GM18519 (cell line): ENCODE results near the gene BRD1.

Experiments
- ATAC-seq: cut with Tn5 transposase; IDR thresholded peaks from one replicate; pipeline ENCODE4 v1.9.1; 2021; ENCODE audit warnings: mild to moderate bottlenecking, moderate library complexity; ENCODE audit not compliant: unreplicated experiment, low FRiP score

The BRD1 gene

DNA sequence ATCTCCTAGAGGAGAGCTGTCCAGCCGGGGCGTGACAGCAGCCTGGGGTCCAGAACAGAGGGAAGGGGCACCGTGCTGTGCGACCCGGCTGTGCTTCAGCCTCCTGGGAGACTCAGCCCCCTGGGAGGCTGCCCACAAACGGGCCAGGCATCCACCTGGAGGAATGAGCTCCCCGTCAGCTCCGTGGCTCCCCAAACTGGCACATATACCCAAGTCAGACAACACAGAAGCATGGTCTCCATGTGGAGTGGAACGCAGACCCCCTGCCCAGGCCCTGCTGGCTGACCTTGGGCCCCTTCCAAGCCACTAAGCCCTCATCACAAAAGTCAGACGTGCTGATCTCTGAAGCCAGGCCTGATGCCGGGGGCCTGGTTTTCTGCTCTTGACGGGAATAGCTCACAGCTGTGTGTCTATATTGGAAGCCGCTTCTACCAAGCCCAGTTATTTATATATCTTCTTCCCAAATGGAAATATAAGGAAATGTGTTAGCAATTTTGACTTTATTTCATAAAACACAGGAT, 91.7 kb downstream of the BRD1 start:
- no peak for ATAC-seq

- ATAC-seq = no peak
Observed at GRCh38 chr22:49735411-49735900, 92.2 kb downstream of the BRD1 start.

DNA sequence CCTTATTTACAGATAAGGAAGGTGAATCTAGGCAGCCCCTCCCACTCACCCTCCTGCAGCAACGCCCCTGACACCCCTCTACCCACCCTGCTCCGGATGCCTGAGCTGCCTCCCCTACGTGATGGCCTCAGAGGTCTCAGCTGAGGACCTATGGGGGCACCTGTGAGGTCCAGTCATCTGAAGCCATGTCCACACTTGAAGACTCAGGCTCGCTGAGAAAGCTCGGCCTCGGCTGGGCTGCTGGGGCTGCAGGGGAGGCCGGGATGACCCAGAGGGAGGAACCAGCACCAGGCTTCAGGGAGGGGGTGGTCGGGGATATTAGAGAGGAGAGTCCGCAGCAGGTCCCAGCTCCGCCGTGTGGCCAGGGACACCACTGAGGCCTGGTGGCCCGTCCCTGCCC, 92.8 kb downstream of the BRD1 start:
- no peak for ATAC-seq

GRCh38 chr22:49734390-49734789, 93.3 kb downstream of the BRD1 start:
- no peak for ATAC-seq

DNA sequence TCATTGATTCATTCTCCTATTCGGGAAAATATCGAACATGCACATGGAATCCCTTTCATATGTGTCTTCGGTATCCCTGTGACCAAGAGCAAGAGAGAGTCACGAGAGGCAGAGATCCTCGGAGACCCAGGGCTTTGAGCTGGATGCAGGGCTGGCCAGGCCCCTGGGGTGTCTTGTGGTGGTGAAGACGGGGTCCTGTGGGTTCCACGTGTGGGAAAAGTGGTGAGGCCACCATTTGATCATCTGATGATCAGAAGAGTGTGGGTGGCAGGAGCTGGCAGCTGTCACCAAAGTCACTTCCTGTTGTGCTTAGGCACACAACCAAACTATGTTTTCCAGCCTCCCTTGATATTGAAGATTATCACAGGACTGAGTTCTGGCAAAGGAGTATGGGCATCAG, 94.0 kb downstream of the BRD1 start:
- no peak for ATAC-seq

- ATAC-seq = no peak
Observed at GRCh38 chr22:49730656-49731055, 97.0 kb downstream of the BRD1 start.

DNA sequence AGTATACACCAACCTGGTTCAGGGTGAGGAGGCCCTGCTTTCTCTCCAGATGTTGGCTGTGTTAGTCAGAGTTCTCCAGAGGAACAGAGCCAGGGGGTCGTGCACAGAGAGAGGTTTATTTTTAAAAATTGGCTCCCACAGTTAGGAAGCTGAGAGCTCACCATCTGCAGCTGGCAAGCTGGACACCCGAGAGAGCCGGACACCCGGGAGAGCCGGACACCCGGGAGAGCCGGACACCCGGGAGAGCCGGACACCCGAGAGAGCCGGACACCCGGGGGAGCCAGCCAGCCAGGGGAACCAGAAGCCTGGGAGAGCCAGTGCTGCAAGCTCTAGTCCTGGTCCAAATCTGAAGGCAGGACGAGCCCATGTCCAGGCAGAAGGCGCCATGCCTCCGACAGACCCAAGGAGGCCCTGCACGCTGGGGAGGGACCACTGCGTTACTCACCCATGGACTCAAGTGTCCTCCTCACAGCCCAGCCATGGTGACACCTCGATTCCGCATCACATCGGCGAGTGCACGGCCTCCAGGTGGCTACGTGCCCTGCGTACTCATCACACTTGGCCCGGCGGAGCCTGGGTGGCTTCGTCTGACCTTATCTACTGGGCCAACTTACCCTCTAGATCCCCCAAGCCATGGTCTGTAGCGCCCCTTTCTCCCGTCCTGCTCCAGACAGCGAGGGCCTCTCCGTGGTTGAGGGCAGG, 99.0 kb downstream of the BRD1 start:
- no peak for ATAC-seq

GRCh38 chr22:49727881-49728569, 99.6 kb downstream of the BRD1 start:
- ATAC-seq = no peak

DNA sequence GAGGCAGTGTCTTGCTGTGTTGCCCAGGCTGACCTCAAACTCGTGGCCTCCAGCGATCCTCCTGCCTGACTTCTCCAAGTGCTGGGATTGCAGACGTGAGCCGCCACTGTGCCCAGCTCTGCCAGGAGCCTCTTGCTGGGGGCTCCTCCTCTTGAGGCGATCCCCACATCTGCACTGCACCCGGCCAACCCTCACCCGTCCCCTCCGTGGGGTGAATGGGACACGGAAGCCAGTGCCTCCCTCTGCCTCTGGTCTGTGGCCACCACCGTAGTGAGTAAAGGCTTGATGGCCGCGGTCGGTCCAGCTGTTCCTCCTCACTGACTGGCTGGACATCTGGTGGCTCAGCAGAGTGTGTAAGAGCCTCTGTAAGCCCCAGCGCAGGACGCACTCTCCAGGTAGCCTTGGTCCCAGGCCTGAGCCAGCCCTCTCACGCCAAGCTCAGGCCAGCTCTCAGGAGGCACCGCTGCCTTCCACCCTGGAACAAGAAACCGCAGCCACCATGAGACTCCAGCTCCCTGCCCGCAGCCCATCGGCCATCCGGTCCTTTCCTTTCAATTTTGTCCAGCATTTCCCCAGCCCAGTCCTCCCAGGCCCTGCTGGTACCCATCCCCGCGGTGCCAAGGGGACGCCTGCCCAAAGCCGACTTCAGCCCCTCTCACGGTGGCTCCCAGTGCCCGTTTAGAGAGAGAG, 100.3 kb downstream of the BRD1 start:
- ATAC-seq = no peak

GRCh38 chr22:49726701-49727101, 101.0 kb downstream of the BRD1 start:
- no peak for ATAC-seq

DNA sequence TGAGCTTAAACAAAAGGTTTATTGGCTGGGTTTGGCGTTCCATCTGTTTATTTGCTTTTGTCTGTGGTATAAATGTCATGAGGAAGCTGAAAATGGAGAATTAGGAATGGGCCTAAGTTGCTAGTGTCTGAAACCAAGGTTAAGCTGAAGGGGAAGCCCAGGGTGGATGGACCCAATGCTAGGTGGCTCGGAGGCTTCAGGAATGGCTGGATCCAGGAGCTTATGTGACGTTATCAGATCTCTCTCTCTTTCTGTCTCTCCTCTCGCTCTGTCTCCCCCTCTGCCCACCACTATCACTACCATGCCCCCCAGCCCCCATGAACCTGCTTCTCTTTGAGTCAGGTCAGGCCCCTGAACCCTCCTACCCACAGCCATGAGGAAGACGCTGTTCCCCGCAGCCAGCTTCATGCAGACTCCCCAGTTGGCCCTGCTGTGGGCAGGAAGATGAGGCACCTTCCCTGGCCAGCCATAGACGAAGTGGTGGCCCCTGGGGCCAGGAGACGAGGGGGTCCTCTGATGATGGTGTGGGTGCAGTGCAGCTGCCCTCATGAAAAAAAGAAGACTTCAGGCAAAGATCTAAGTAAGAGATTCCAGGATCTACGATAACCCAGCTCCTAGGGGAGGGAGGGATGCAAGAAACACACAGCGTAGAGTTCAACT, 101.5 kb downstream of the BRD1 start:
- ATAC-seq = no peak

DNA sequence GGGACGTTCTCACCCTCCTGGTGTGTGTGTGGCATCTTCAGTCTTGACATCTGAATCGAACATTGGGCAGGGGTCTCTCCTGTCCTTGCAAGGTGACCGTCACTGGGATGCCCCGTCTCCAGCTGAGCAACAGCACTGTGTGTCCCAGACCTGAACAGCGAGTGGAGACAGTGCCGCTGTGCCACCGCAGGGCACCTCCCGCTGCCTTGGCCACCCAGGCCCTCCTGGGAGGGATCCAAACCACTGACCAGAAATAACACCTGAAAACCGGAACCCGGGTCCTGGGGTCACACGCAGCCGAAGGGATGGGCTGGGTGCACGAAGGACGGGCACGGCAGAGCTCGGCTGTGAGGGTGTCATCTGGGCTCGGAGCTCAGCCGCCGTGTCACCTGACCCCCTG, 102.2 kb downstream of the BRD1 start:
- no peak for ATAC-seq

DNA sequence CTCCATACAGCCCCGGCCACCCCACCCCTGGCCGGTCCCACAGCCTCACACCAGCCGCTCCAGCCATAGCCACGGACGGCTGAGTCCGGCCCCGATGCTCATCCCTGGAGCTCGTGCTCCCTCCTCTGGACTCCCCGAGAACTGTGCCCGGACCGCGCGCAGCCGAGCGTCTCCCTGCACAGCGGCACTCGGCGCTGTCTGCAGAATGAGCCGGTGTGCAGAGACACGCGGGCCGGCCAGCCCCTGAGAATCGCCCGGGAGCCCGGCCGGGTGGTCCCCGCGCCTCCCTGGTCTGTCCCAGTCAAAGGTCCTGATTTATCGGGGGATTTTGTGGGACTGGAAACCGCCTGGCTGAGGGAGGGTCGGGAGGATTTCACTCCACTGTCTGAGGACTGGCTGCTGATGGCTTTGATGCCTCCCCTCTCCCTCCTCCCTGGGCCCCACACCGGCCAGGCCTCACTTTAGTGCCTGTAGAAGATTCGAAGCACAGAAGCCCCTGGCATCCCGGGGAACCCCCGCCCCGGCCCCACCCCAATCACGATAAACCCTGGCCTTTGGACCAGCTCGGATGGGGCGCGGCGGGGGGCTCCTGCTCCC, 102.7 kb downstream of the BRD1 start:
- ATAC-seq = no peak

DNA sequence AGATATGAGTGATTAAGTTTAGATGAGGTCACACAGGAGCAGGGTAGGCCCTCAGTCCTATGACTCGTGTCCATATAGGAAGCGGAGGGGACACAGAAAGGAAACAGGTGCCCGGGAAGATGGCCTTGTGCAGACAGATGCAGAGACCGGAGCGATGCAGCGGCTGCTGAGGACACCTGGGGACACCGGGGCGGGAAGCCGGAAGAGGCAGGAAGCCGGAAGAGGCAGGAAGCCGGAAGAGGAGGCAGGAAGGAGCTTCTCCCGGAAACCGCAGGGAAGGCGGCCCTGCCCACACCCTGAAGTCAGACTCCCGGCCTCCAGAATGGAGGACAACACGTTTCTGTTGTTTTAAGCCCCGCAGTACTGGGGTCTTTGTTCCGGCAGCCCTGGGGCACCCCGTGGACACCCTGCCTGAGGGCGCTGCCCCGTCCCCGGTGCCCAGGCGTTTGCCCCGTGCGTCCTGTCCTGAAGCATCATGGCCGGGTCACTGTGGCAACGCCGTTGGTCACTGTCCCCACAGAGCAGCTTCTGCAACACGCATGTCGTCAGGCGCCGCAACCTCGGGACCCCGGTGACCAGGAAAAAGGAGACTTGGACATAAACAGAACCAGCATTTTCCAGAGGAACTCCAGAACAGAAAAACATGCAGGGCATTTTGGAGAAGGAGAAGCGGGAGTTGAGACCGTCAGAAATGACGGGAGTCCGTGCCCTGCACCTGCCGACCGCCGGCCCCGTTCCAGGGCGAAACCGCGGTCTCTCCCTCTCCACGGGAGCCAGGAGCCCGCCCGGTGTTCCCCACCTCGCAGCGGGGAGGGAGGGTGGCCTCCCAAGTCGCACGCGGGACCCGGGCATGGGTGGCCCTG, 103.4 kb downstream of the BRD1 start:
- no peak for ATAC-seq

GRCh38 chr22:49723478-49724029, 104.1 kb downstream of the BRD1 start:
- ATAC-seq = no peak
